ENCODE data around the gene UBE2Q1. TPM values are rescaled to one million over a fixed set of nuclear protein-coding genes. Genes with fewer than 3 reads are reported as not detected.

UBE2Q1 gene
- polyA plus RNA-seq, 1 donor (not counting 4 experiments of a cell fraction or from before 2014, with no cell fraction given) = 17.6 TPM

GRCh38 chr1:154583773-154584172 lies 25.3 kb upstream of the UBE2Q1 start:
- no peak overlapping the region for H3K9ac ChIP-seq (ENCODE audit: control insufficient read depth, extremely low read depth, insufficient read depth, low read length)
- H4K20me1 ChIP-seq (ENCODE audit: control insufficient read depth, extremely low read depth, insufficient read depth, low read length) = peaks cover 6% of the 10 kb centered on the region
- H3K79me2 ChIP-seq (ENCODE audit: control insufficient read depth, insufficient read depth, low read length) = no peaks in the 10 kb centered on the region
- H3K4me1 ChIP-seq (ENCODE audit: control insufficient read depth, extremely low read depth, insufficient read depth, low read length) = no peaks in the 10 kb centered on the region
- no peaks in the 10 kb centered on the region for H3K9me1 ChIP-seq (ENCODE audit: control insufficient read depth, extremely low read depth, insufficient read depth, low read length)
- no peaks in the 10 kb centered on the region for H3K27me3 ChIP-seq (ENCODE audit: control insufficient read depth, extremely low read depth, insufficient read depth, low read length)
- no peak overlapping the region for H2AFZ ChIP-seq (ENCODE audit: control insufficient read depth, low read length)
- H3K4me3 ChIP-seq (ENCODE audit: control insufficient read depth in 2 of 3, extremely low read depth in 1 of 3, insufficient read depth in 2 of 3, low read depth in 1 of 3, low read length in 3 of 3) = no peak overlapping the region
- H3K4me2 ChIP-seq (ENCODE audit: control insufficient read depth, extremely low read depth, insufficient read depth, low read depth, low read length) = no peak overlapping the region
- dilution Hi-C loops (cut with MboI; ENCODE audit: extremely low pct_ligation_motif_present, low sequenced_read_pairs) = no loop called here
- peaks cover 71 to 74% of the 10 kb centered on the region in 2 experiments for H3K36me3 ChIP-seq (ENCODE audit: control insufficient read depth in 2 of 2, extremely low read depth in 1 of 2, insufficient read depth in 2 of 2, low read length in 2 of 2)
- H3K27ac ChIP-seq (ENCODE audit: control insufficient read depth, insufficient read depth, low read length) = no peak overlapping the region
- no peak for FAIRE-seq
- no peak for TF ChIP-seq EZH2 (IDR thresholded peaks at IDR 0.05; ENCODE audit: low read length)
- TF ChIP-seq, protein P1, sequence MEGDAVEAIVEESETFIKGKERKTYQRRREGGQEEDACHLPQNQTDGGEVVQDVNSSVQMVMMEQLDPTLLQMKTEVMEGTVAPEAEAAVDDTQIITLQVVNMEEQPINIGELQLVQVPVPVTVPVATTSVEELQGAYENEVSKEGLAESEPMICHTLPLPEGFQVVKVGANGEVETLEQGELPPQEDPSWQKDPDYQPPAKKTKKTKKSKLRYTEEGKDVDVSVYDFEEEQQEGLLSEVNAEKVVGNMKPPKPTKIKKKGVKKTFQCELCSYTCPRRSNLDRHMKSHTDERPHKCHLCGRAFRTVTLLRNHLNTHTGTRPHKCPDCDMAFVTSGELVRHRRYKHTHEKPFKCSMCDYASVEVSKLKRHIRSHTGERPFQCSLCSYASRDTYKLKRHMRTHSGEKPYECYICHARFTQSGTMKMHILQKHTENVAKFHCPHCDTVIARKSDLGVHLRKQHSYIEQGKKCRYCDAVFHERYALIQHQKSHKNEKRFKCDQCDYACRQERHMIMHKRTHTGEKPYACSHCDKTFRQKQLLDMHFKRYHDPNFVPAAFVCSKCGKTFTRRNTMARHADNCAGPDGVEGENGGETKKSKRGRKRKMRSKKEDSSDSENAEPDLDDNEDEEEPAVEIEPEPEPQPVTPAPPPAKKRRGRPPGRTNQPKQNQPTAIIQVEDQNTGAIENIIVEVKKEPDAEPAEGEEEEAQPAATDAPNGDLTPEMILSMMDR (optimal IDR thresholded peaks at IDR 0.05 in 1 of 3, IDR thresholded peaks at IDR 0.05 in 1 of 3, conservative IDR thresholded peaks at IDR 0.05 in 1 of 3; ENCODE audit: extremely low read depth in 1 of 3, insufficient read depth in 2 of 3, low read length in 3 of 3) = no peak
- H3K9me3 ChIP-seq (ENCODE audit: control insufficient read depth, low read depth, low read length) = no peaks in the 10 kb centered on the region
- DNase-seq (ENCODE audit: low read depth, low spot score) = no peak

- DNase-seq (ENCODE audit: low read depth, low spot score) (no peak), FAIRE-seq (no peak)
- H4K20me1 ChIP-seq (ENCODE audit: control insufficient read depth, extremely low read depth, insufficient read depth, low read length) = peaks cover 6% of the 10 kb centered on the region
- TF ChIP-seq, protein P1 (optimal IDR thresholded peaks at IDR 0.05 in 1 of 3, IDR thresholded peaks at IDR 0.05 in 1 of 3, conservative IDR thresholded peaks at IDR 0.05 in 1 of 3; ENCODE audit: extremely low read depth in 1 of 3, insufficient read depth in 2 of 3, low read length in 3 of 3) = no peak
- no peak for TF ChIP-seq EZH2 (IDR thresholded peaks at IDR 0.05; ENCODE audit: low read length)
- no peaks in the 10 kb centered on the region for H3K9me1 ChIP-seq (ENCODE audit: control insufficient read depth, extremely low read depth, insufficient read depth, low read length)
- H3K4me2 ChIP-seq (ENCODE audit: control insufficient read depth, extremely low read depth, insufficient read depth, low read depth, low read length) = no peak overlapping the region
- no peaks in the 10 kb centered on the region for H3K4me1 ChIP-seq (ENCODE audit: control insufficient read depth, extremely low read depth, insufficient read depth, low read length)
- H3K9me3 ChIP-seq (ENCODE audit: control insufficient read depth, low read depth, low read length) = no peaks in the 10 kb centered on the region
- peaks cover 67 to 71% of the 10 kb centered on the region in 2 experiments for H3K36me3 ChIP-seq (ENCODE audit: control insufficient read depth in 2 of 2, extremely low read depth in 1 of 2, insufficient read depth in 2 of 2, low read length in 2 of 2)
- H3K27ac ChIP-seq (ENCODE audit: control insufficient read depth, insufficient read depth, low read length) = no peak overlapping the region
- H3K9ac ChIP-seq (ENCODE audit: control insufficient read depth, extremely low read depth, insufficient read depth, low read length) = no peak overlapping the region
- dilution Hi-C loops (cut with MboI; ENCODE audit: extremely low pct_ligation_motif_present, low sequenced_read_pairs) = no loop called here
- no peaks in the 10 kb centered on the region for H3K27me3 ChIP-seq (ENCODE audit: control insufficient read depth, extremely low read depth, insufficient read depth, low read length)
- no peak overlapping the region for H3K4me3 ChIP-seq (ENCODE audit: control insufficient read depth in 2 of 3, extremely low read depth in 1 of 3, insufficient read depth in 2 of 3, low read depth in 1 of 3, low read length in 3 of 3)
- no peaks in the 10 kb centered on the region for H3K79me2 ChIP-seq (ENCODE audit: control insufficient read depth, insufficient read depth, low read length)
- H2AFZ ChIP-seq (ENCODE audit: control insufficient read depth, low read length) = no peak overlapping the region
Measured at GRCh38 chr1:154582885-154583284, 24.4 kb upstream of the UBE2Q1 start.

All from keratinocyte (primary cell).